HG03095 (cell line): ENCODE data around the gene NEO1.

Experiments
- ATAC-seq: cut with Tn5 transposase; IDR thresholded peaks from one replicate; pipeline ENCODE4 v1.9.1; 2021; ENCODE audit warnings: moderate library complexity; ENCODE audit not compliant: unreplicated experiment

The NEO1 gene

DNA sequence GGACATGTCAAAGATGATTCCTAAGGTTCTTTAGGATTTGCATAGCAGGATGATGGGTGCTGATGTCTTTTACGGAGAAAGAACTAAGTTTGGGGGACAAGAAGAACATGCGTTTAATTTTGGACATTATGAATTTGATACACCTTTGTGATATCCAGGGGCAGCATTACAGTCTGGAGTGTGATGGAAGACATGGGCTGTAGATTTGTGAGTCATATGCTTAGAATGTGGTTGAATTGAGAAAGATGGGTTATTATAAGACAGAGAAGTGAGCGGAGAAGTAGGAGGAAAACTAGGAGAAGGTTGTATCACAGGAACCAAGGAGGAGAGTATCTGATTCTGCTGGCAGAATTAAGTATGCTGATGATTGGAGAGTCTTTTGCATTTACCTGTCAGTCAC is 20.6 kb downstream of the NEO1 start:
- ATAC-seq: no peak

GRCh38 chr15:73074241-73074640 is 22.0 kb downstream of the NEO1 start:
- ATAC-seq: no peak

DNA sequence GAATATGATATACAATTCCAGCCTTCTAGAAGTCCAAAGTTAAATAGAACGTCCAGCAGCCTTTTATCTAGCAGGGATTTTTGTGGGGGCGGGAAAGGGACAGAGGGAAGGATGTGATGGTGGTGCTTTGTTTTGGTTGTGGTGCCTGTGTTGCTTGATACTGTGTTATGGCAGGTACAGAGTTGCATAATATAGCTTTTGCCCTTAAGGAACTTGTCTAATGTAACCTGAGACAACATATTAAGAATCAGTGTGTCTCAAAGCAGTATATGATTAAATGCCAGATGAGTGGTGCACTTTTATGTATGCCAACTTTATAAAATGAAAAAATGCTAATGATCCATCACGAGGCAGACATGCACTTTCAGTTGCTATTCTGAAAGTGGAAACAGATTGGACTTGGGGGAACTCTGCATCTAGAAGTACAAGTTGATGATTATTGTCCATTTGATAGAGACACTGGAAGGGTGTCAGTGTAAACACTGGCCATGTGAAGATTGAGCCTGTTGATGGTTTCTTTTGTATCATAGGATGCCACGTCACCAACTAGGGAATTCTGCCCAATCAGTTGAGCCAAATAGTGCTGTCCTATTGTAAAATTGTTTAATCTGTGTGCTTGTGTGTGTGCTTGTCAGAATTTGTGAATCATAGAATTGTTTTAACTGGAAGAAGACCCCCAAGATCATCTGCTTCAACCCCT is 23.0 kb downstream of the NEO1 start:
- ATAC-seq: no peak

- ATAC-seq: no peak
Observed at GRCh38 chr15:73078291-73078690, 26.0 kb downstream of the NEO1 start.

DNA sequence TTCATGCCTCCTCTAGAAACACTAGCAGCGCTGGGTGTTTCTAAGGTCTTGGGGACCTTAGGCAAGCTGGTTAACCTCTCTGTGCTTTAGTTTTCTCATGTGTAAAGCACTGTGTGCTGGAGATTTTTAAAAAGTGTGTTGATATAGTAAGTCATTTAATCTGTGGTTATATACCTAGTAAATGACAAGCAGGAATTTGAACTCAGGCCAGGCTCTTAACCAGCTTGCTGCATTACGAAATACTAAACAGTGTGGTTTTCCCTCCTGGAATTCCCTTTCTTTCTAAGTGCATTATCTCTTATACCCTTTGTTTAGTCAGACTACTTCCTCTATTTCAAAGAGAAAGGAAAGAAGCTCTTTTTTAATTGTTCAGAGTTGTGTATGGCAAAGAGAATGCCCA is 26.5 kb downstream of the NEO1 start:
- ATAC-seq: no peak

- no peak for ATAC-seq
Observed at GRCh38 chr15:73079565-73079964, 27.3 kb downstream of the NEO1 start.

- ATAC-seq: no peak
Observed at GRCh38 chr15:73081321-73081958, 29.2 kb downstream of the NEO1 start.

GRCh38 chr15:73082812-73083211 is 30.5 kb downstream of the NEO1 start:
- ATAC-seq: no peak

- no peak for ATAC-seq
Observed at GRCh38 chr15:73087098-73087497, 34.8 kb downstream of the NEO1 start.

DNA sequence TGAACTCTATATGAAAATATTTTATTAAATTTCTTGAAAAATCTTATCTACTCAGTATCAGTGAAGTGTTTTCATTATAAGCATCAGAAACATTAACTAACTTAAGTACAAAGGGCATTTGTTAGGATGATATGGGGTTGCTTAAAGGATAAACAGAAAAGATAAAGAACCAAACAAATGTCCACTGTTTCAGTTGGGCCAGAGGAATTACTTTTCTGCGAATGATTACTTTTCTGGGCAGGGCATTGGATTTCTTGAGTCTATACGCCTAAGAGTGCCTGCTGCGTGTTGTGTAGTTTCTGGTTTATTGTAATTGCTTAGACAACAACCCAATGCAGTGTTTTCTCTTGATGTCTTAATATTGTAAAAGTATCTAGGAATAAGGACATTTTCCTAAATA is 52.8 kb downstream of the NEO1 start:
- no peak for ATAC-seq

DNA sequence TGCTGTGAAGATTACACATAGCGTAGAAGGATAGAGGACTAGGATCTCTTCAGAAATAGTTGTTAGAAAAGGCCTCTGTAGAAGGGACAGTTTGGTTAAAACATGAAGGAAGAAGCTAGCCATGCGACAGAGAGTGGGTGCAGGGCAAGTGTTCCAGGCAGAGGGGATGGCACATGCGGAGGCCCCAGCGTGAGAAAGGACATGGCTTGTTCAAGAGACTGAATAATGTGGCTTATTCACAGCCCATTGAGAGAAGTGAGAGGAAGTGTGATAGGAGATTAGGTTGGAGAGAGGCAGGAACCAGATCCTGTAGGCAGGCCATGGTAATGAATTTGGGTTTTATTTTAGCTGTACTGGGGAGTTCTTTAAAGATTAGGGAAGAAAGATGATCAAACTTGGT is 56.4 kb downstream of the NEO1 start:
- ATAC-seq: no peak

GRCh38 chr15:73109765-73110164 is 57.5 kb downstream of the NEO1 start:
- ATAC-seq: no peak

- ATAC-seq: no peak
Observed at GRCh38 chr15:73110201-73110600, 57.9 kb downstream of the NEO1 start.

DNA sequence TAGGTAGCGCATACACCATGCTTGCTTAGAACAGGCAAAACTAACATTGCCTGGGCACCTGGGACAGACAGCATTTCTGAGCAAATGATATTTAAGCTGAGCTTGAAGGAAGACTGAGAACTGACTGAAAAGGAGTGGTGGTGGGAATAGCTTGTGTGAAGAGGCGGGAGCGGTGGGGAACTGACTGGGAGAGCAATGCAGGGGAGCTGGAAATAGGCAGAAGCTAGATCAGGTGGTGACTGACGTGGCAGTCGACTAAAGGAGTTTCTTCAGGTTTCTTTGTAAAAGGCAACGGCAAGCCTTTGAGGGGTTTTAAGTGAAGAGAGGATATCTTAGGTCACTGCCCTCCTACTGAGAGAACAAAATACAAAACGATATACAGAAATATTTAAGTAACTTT is 61.8 kb downstream of the NEO1 start:
- ATAC-seq: no peak

DNA sequence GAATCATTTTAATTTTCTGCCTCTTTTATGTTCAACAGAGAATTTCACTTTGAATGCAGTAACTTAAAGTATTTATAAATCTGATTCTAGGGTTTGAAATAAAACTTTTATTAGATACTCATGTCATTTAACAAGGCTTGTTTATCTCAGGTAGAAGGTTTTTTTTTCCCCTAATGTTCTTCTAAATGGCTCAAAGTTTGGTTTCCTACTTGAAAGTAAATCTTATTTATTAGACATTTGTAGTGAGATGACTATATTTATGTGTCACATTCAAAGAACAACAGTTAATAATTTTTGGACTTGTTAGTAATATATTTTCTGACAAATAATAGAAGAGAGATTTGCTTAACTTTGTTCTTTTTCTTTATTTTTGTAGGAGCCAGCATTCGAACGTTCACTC is 63.9 kb downstream of the NEO1 start:
- ATAC-seq: no peak

GRCh38 chr15:73118055-73118454 is 65.8 kb downstream of the NEO1 start:
- no peak for ATAC-seq

DNA sequence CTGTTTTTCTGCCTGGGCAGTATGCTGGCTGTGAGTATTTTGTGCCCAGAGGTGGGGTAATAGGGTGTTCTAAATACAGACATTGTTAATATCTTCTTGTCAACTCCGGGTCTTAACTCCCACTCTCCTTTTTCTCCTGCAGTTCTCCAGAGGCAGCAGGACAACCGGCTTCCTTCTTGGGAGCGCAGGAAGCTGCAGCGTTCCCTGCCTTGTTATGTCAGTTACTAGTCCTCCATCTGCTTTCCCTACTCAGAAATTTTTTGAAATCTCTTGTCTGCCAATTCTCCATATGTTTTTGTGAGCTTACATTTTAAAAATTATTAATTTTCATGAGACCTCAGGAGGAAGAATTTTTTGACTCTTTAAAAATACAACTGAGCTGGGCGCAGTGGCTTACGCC is 67.2 kb downstream of the NEO1 start:
- no peak for ATAC-seq

- no peak for ATAC-seq
Observed at GRCh38 chr15:73120269-73120668, 68.0 kb downstream of the NEO1 start.

- ATAC-seq: no peak
Observed at GRCh38 chr15:73125219-73125618, 73.0 kb downstream of the NEO1 start.

GRCh38 chr15:73127302-73127936 is 75.2 kb downstream of the NEO1 start:
- no peak for ATAC-seq

GRCh38 chr15:73130830-73131229 is 78.6 kb downstream of the NEO1 start:
- no peak for ATAC-seq

DNA sequence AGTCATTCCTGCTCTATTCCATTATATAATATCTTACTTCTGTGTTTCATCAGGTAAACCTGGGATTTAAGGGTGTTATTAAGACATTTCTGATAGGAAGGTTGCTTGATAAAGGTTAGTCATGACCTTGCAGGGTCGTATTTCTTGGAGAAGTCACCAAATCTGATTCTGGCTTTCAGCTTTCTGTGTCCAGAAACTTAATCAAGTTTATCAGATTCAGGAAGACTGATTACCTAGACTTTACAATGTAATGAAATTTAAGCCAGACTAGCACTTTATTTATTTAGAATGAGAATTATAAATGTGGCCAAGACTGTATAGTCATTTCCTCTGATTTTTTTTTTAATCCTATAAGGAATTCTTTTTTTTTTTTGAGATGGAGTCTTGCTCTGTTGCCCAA is 81.9 kb downstream of the NEO1 start:
- ATAC-seq: no peak
